Activated T-cell treated with anti-CD3 and anti-CD28 coated beads, Interleukin-2, amount 50 U/mL, for 1 hour (primary cell): ENCODE results near the gene RILPL1.
"Not testable (repeated sequence)": the region's sequence is repeated elsewhere in the genome, so short reads cannot be mapped to it uniquely, and the experiment has no call there.

Experiments used
- DNase-seq: peaks from one replicate; pipeline ENCODE4 v3.0.0-alpha.2; 2020

RILPL1 gene

GRCh38 chr12:123457980-123458779 is 75.3 kb downstream of the RILPL1 start, which contains the start of gene SNRNP35:
Gene SNRNP35 (plus strand): TSS chr12:123458139. CDS start chr12:123465541, 7,402 bp downstream.
- peak; percentile 88 for DNase-seq

GRCh38 chr12:123453165-123453564 is 80.4 kb downstream of the RILPL1 start:
- no peak for DNase-seq

GRCh38 chr12:123452276-123452550 is 81.3 kb downstream of the RILPL1 start:
- DNase-seq: not testable (repeated sequence)

GRCh38 chr12:123450636-123451035 is 82.9 kb downstream of the RILPL1 start:
- DNase-seq: no peak

GRCh38 chr12:123449856-123450255 is 83.7 kb downstream of the RILPL1 start:
- no peak for DNase-seq

GRCh38 chr12:123449249-123449733 is 84.2 kb downstream of the RILPL1 start:
- no peak for DNase-seq

GRCh38 chr12:123446333-123446713 is 87.2 kb downstream of the RILPL1 start:
- no peak for DNase-seq

GRCh38 chr12:123445388-123446332 is 87.9 kb downstream of the RILPL1 start:
- no peak for DNase-seq

- no peak for DNase-seq
Measured at GRCh38 chr12:123444092-123445026, 89.2 kb downstream of the RILPL1 start.

- DNase-seq: no peak
Measured at GRCh38 chr12:123442774-123443173, 90.7 kb downstream of the RILPL1 start.

- no peak for DNase-seq
Measured at GRCh38 chr12:123441523-123442164, 91.9 kb downstream of the RILPL1 start.

- DNase-seq: peak; percentile 95
Measured at GRCh38 chr12:123436017-123436964, 97.2 kb downstream of the RILPL1 start, which contains the start of gene RILPL2. Gene RILPL2 (minus strand): TSS chr12:123436684. CDS start chr12:123436420, 264 bp downstream.

GRCh38 chr12:123435636-123436016 is 97.9 kb downstream of the RILPL1 start:
- no peak for DNase-seq

GRCh38 chr12:123433615-123434014 is 99.9 kb downstream of the RILPL1 start:
- no peak for DNase-seq

GRCh38 chr12:123431951-123432817 is 101.3 kb downstream of the RILPL1 start:
- not testable (repeated sequence) for DNase-seq

GRCh38 chr12:123429101-123429500 is 104.4 kb downstream of the RILPL1 start:
- not testable (repeated sequence) for DNase-seq

GRCh38 chr12:123428591-123428990 is 104.9 kb downstream of the RILPL1 start:
- no peak for DNase-seq

GRCh38 chr12:123427036-123427769 is 106.3 kb downstream of the RILPL1 start:
- no peak for DNase-seq

GRCh38 chr12:123421314-123421713 is 112.2 kb downstream of the RILPL1 start:
- DNase-seq: no peak
